ENCODE results near the gene LIPI.

LIPI gene

GRCh38 chr21:14076143-14076806 lies 134.5 kb downstream of the LIPI start:
- TF ChIP-seq CTCF (conservative IDR thresholded peaks at IDR 0.05; ENCODE audit: low read depth, low read length), result no peak
- no peak for DNase-seq (ENCODE audit: low read depth)
- H3K4me3 ChIP-seq (ENCODE audit: low read length), result no peak overlapping the region

DNA sequence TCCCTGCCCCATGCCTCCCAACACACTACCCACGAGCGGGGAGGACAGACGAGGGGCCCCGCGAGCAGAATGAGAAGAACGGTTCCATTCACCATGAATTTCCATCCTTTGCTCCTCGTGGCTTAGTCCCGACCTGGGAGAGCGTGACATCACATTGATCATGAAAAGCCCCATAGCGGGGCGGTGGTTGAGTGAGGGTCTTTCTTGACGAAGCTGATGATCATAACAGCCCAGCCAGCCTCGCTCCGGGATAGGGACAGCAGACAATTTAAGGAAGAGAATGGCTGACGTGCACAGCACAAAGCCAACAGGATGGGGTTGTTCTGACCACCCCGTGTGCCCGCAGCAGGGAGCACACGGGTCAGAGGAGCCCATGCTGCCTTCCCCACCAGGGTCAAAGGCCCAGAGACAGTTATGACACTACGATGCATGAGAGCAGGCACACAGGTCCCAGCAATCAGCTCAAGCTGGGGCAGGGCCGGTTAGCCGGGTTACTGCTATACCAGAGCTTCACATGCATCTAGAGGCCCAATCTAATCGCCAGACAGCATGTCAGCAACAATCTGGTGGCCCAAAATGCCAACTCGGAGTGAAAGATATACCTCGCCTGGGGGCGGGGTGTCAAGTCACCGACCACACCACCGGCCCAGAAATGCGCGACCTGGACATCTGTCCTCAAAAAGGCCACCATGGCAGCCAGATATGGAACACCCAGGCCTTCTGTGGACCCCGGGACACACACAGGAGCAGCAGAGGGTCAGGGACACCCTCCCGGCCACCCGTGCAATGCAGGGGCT lies 135.2 kb downstream of the LIPI start:
- H3K4me3 ChIP-seq (ENCODE audit: low read length), result no peak overlapping the region
- no peak for DNase-seq (ENCODE audit: low read depth)
- TF ChIP-seq CTCF (conservative IDR thresholded peaks at IDR 0.05; ENCODE audit: low read depth, low read length), result no peak

- DNase-seq (ENCODE audit: low read depth), result no peak
- H3K4me3 ChIP-seq (ENCODE audit: low read length), result no peak overlapping the region
- TF ChIP-seq CTCF (conservative IDR thresholded peaks at IDR 0.05; ENCODE audit: low read depth, low read length), result no peak
Observed at GRCh38 chr21:14074177-14074576, 136.6 kb downstream of the LIPI start.

- TF ChIP-seq CTCF (conservative IDR thresholded peaks at IDR 0.05; ENCODE audit: low read depth, low read length), result no peak
- DNase-seq (ENCODE audit: low read depth), result no peak
- H3K4me3 ChIP-seq (ENCODE audit: low read length), result no peak overlapping the region
Observed at GRCh38 chr21:14073615-14074014, 137.1 kb downstream of the LIPI start.

- no peak for DNase-seq (ENCODE audit: low read depth)
- no peak overlapping the region for H3K4me3 ChIP-seq (ENCODE audit: low read length)
- TF ChIP-seq CTCF (conservative IDR thresholded peaks at IDR 0.05; ENCODE audit: low read depth, low read length), result no peak
Observed at GRCh38 chr21:14072761-14073535, 137.8 kb downstream of the LIPI start.

DNA sequence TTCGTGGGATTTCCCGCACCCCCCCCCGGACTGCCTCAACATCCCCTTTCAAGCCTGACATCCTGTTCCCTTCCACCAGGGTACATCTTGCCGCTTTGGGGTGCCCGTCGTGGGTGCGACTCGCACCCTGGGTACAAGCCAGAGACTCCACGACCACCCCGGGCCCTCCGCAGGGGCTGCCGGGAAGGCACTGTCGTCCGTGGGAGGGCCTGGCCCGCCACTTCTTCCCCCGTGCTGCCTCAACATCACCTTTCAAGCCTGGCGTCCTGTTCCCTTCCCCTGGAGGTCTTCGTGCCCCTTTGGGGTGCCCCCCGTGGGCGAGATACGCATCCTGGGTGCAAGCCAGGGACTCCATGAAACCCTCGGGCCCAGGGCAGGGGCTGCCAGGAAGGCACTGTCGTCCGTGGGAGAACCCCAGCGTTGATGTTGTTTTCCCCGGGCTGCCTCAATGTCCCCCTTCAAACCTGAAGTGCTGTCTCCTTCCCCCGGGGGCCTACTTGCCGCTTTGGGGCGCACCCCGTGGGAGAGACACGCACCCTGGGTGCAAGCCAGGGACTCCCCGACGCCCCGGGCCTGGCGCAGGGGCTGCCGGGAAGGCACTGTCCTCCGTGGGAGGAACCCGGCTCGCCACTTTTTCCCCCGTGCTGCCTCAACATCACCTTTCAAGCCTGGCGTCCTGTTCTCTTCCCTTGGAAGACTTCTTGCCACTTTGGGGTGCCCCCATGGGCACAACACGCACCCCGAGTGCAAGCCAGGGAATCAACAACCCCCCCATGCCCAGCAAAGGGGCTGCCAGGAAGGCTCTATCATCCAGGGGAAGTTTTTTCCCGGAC lies 138.6 kb downstream of the LIPI start:
- no peak for TF ChIP-seq CTCF (conservative IDR thresholded peaks at IDR 0.05; ENCODE audit: low read depth, low read length)
- DNase-seq (ENCODE audit: low read depth), result no peak
- no peak overlapping the region for H3K4me3 ChIP-seq (ENCODE audit: low read length)
